Suprapubic skin (tissue), 2 donors: Measurements from ENCODE around the gene AAMP.

ENCODE experiments used
- EP300 ChIP-seq: sonication (generic); formaldehyde crosslinking; IDR thresholded peaks from one replicate; pipeline ENCODE4 v1.6.1; 2017; ENCODE audit warnings: antibody characterized with exemption
- POLR2A ChIP-seq, 2 donors: fragments of 450-650 bp; IDR thresholded peaks; one replicate each; pipeline ENCODE4 v1.6.1; 2017; ENCODE audit warnings: antibody characterized with exemption in 2 of 2, mild to moderate bottlenecking in 2 of 2, moderate library complexity in 2 of 2

GRCh38 chr2:218289639-218290315 lies 19.8 kb upstream of the AAMP start:
- TF ChIP-seq EP300 (no peak), POLR2A (IDR thresholded peaks at IDR 0.05) (peak in 1 of 2 donors; percentile 33)
